Kasumi-1 (cell line): ENCODE measurements around the gene KLHL29.
A peak's percentile ranks its signal among the peaks of the same experiment; 100 is the strongest.

Experiments
- DNase-seq, 2 experiments: peaks; one replicate each; lab custom pipeline; 2025; lab: John Stamatoyannopoulos, UW

The KLHL29 gene

GRCh38 chr2:23632831-23633395, 247.9 kb downstream of the KLHL29 start:
- DNase-seq: no peak

GRCh38 chr2:23633966-23634365, 249.0 kb downstream of the KLHL29 start:
- no peak for DNase-seq

- DNase-seq: no peak
These were observed 250.7 kb downstream of the KLHL29 start for GRCh38 chr2:23635442-23636340.

DNA sequence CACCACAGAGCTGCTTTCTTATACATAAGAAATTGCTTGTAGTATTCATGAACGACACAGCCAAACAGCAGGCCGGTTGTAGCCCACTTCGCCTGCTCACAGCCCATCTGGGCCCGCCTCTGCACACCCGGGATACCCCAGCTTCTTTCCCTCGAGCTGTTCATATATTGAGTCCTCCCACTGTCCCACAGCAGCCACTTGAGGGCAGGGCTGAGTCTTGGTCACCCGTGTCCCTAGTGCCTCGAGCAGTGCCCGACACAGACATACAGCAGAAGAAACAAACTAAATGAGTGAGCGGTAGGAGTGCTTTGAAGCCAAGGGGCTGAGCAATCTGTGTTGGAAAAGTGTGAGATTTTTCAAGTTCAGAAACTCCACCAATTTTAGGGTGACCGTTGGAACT, 251.4 kb downstream of the KLHL29 start:
- no peak for DNase-seq

DNA sequence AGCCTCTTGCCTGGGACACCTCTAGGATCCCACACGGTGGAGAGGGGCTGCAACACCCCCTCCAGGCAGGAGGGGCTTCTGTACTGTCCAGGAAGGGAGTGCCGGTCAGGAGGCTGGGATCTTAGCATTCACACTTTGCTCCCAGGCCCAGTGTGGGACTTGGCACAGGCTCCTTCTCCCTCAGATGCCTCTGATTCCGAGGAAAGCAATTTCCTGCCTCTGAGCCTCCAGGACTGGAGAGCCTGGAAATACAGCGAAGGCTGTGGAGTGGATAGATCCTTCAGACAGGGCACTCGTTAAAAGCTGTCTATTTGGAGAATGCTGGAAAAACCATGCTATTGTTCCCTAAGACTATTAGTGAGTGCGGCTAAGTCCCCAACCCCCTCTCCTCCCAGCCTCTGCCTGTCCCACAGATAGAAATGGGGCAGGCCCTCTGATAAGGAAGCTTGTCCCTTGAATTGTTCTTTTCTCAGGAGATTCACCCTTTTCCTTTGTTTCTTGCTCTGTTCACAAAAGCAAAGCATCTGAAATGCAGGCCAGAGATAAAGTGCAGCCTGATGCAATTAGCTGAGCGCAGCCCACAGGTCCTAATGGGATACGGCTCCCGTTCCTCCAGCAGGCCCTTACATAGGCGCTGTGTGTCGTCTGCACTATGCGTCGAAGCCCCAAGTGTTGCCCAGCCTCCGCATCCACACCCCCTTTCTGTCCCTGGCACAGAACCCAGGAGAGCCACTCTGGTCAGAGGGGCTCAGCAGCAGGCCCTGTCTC, 252.2 kb downstream of the KLHL29 start:
- no peak for DNase-seq

- DNase-seq: no peak
These were observed 254.5 kb downstream of the KLHL29 start for GRCh38 chr2:23639406-23639982.

DNA sequence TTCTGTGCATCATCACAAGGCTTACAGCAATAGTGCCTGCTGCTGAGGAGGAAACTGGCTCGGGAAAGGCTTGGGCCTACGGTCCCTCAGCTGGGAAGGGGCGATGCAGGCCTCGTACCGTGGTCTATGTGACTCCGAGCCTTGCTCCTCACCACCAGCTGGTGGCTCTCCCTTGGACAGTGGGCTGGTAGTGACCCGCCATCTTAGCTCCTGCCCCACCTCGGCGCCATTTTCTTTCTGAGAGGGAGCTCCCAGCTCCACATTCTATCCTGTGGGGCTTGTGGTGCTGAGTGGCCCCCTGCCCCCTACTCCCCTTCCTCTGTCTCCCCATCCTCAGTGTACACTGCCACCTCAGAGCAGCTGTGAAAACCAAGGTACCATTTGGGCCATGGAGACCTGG, 255.7 kb downstream of the KLHL29 start:
- no peak for DNase-seq

DNA sequence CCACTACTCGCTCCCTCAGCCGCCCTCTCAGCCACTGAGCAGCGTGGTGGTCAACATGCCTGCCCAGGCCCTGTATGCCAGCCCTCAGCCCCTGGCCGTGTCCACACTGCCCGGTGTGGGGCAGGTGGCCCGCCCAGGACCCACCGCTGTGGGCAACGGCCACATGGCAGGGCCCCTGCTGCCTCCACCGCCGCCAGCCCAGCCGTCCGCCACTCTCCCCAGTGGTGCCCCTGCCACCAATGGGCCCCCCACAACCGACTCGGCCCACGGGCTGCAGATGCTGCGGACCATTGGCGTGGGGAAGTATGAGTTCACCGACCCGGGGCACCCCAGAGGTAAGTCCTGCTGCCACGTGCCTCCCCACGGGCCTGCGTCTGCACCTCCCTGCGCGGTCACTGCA, 257.5 kb downstream of the KLHL29 start:
- no peak for DNase-seq

DNA sequence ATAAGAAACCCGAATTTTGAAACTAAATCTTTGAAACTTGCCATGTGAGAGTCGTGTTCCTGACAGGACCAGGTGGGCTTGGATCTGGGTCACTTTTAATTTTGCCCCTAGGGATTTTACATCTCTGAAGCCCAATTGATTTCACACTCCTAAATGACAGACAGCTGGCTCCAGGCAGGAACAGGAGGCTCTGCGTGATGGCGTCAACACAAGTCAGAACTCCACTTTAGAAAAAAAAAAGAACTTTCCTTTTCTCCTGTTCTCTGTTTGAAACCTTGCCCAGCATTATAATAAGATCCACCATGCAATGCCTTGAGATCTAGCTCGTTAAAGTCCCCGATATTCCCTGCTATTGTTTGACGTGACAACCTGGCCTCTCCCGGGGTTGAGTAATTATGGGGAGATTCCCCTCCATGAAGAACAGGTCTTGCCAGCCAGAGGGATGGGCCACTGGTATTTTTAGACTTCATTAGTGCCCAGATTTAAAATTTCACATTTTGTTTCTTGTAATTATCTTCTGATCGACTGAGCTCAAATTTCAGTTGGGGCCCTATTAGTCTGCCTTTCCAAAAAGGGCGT, 260.3 kb downstream of the KLHL29 start:
- DNase-seq: no peak

DNA sequence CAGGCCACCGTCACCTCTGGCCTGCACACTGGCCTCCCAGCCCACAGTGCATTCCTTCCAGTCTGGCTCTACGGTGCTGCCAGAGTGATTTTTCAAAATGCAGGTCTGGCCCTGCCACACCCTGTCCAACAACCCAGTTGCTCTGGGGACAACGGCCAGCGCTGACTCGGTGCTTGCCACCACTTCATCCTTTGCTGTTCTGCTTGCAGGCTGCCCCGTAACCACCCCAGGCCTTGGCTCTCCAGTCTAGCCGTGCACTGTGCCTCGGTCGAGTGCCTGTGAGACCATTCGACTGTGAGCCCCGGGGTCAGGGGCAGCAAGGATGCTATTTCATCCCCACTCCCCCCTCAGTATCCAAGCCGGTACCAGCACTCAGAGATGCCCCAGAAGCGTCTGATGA, 262.6 kb downstream of the KLHL29 start:
- no peak for DNase-seq

DNA sequence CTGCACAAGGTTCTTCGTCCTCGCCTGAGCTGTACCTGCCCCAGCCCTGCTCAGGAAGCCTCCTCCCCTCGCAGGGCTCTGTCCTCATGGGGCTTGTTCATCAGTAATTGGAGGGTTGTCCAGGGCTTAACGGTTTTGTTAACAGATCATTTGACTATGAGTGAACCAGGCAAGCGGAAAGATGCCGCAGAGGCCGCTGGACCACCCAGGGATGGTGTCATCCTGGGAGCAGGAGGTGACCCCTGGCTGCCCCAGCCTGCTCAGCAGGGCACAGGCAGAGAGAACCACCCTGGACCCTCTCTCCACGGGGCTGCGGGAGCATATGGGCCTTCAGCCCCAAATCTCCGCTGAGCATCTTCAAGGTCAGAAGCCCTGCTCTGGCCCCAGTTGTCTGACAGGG, 264.3 kb downstream of the KLHL29 start:
- no peak for DNase-seq

- peak in 1 of 2 experiments; percentile 3 for DNase-seq
These were observed 264.8 kb downstream of the KLHL29 start for GRCh38 chr2:23649819-23650218.

DNA sequence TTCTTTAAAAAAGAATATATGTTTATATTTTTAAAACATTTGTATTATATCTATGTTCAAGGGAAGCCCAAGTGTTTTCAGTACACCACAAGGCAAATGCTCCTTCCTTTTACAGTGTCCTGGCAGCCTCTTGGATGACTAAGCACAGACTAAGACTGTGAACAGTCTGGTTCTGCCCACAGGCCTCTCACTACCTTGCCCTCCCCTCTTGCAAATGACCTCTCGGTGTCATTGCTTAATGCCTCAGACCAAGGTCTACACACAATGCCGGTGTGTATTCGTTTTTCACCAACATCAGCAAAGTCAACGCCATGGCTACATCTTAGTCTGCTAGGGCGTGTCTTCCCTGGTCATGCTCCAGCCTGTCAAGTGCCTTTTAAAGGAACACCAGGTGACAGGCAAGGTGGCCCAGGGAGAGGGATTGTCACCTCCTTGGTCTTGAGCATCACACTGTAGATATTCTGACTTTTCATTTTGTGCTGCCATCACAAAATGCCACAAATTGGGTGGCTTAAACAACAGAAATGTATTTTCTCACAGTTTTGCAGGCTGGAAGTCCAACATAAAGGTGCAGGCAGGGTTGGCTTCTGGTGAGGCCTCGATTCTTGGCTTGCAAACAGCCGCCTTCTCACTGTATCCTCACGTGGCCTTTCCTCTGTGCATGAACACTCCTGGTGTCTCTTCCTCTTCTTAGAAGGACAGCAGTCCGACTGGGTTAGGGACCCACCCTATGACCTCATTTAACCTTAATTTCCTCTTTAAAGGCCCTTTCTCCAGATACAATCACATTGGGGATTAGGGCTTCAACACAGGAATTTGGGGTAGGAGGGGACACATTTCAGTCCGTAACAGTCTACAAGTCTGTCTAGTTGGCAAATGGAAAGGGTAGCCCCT, 266.5 kb downstream of the KLHL29 start:
- no peak for DNase-seq

GRCh38 chr2:23653326-23653725, 268.3 kb downstream of the KLHL29 start:
- DNase-seq: no peak

GRCh38 chr2:23654756-23655155, 269.8 kb downstream of the KLHL29 start:
- no peak for DNase-seq

GRCh38 chr2:23655934-23656596, 271.1 kb downstream of the KLHL29 start:
- no peak for DNase-seq

DNA sequence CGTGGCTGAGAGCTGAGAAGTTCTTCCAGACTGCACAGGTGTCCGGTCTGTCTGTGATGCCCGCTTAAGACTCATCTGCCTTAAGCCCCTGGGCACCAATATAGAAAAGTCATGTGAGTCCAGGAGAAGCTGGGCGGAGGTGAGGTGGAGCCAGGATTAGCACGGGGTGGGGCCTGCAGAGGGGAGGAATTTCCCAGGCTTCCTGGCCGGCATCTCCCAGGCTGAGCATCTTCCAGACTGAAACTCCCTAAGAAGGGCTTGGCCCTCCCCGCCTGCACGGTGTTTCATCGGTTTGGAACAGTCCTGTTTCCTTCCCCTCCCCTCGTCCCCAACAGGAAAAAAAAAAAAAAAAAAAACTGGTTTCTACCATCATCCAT, 271.6 kb downstream of the KLHL29 start:
- DNase-seq: no peak

DNA sequence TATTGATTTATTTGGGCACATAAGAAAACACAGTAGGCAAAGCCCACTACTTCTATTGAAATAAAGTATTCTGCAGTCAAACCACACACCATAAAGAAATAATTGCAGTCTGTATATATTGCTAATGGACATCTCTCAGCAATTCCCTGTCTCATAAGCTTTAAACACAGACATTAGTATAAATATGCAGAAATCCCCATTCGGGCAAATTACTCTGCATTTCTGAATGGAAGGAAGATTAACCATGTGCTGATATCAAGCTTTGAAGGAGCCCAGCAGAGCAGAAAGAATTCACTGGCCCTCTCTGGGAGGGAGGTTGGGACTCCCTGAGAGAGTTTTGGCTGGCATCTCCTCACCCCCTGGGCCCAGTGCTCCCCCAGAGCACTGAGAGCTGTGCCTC, 272.4 kb downstream of the KLHL29 start:
- DNase-seq: no peak

GRCh38 chr2:23657934-23658333, 273.0 kb downstream of the KLHL29 start:
- DNase-seq: no peak

- DNase-seq: no peak
These were observed 273.5 kb downstream of the KLHL29 start for GRCh38 chr2:23658466-23658942.
